Measurements from ENCODE around the gene TRUB2. TPM values are rescaled to one million over a fixed set of nuclear protein-coding genes. Genes with fewer than 3 reads are reported as not detected.

The TRUB2 gene
- total and polyA plus RNA-seq, 2 of the 13 experiments (the other 11 are each of a cell fraction or from before 2014, with no cell fraction given): 22.3 to 41.2 TPM

DNA sequence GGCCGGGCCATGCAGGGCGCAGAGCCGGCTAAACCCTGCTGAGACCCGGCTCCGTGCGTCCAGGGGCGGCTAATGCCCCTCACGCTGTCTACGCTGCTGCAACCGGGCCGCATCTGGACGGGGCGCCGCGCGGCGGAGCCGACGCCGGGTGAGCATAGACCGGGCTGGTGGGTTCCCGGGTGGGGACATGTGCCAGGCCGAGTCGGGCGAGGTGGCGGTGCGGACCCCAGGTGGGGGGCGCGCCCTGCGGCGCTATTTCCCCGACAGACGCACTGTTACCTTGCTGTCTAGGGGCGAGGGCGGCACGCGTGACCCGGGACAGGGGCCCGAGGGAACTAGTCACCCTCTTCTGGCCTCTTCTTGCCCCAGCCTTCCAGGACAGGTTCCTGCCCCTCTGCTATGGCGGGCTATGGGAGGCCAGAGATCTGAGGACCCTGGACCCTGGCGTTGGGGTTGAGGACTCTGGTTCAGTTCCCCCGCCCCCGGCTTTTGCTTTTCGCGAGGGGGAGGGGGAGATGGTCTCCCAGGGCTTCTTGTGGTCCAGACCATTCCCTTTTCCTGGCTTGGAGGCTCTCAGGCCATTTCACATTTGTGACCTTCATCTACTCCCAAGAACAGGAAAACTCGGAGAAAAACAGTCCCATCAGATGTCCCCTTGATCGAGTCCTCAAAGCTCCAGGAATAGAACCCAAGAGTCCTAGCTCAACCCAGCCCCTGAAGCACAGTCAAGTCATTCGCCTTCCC lies 18.6 kb upstream of the TRUB2 start (continued):
- TF ChIP-seq ZNF513 (CRISPR knock-in tag; conservative IDR thresholded peaks at IDR 0.05): no peak
- TF ChIP-seq, protein P1, sequence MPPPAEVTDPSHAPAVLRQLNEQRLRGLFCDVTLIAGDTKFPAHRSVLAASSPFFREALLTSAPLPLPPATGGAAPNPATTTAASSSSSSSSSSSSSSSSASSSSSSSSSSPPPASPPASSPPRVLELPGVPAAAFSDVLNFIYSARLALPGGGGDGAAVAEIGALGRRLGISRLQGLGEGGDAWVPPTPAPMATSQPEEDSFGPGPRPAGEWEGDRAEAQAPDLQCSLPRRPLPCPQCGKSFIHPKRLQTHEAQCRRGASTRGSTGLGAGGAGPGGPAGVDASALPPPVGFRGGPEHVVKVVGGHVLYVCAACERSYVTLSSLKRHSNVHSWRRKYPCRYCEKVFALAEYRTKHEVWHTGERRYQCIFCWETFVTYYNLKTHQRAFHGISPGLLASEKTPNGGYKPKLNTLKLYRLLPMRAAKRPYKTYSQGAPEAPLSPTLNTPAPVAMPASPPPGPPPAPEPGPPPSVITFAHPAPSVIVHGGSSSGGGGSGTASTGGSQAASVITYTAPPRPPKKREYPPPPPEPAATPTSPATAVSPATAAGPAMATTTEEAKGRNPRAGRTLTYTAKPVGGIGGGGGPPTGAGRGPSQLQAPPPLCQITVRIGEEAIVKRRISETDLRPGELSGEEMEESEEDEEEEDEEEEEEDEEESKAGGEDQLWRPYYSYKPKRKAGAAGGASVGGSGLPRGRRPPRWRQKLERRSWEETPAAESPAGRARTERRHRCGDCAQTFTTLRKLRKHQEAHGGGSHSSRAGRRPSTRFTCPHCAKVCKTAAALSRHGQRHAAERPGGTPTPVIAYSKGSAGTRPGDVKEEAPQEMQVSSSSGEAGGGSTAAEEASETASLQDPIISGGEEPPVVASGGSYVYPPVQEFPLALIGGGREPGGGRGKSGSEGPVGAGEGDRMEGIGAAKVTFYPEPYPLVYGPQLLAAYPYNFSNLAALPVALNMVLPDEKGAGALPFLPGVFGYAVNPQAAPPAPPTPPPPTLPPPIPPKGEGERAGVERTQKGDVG (CRISPR knock-in tag; IDR thresholded peaks at IDR 0.05; ENCODE audit: borderline replicate concordance): no peak
- TF ChIP-seq YY1 (IDR thresholded peaks at IDR 0.05; ENCODE audit: insufficient read depth, insufficient replicate concordance, low read depth, low read length): no peak
- TF ChIP-seq, protein P2, sequence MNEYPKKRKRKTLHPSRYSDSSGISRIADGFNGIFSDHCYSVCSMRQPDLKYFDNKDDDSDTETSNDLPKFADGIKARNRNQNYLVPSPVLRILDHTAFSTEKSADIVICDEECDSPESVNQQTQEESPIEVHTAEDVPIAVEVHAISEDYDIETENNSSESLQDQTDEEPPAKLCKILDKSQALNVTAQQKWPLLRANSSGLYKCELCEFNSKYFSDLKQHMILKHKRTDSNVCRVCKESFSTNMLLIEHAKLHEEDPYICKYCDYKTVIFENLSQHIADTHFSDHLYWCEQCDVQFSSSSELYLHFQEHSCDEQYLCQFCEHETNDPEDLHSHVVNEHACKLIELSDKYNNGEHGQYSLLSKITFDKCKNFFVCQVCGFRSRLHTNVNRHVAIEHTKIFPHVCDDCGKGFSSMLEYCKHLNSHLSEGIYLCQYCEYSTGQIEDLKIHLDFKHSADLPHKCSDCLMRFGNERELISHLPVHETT (CRISPR knock-in tag; conservative IDR thresholded peaks at IDR 0.05): no peak
- no peak for TF ChIP-seq ZNF382 (CRISPR knock-in tag; IDR thresholded peaks at IDR 0.05; ENCODE audit: borderline replicate concordance)
- no peak; the same call in 1 of the 2 replicates for TF ChIP-seq KDM3A (CRISPR knock-in tag; IDR thresholded peaks at IDR 0.05; ENCODE audit: low read depth)
- TF ChIP-seq TEAD2 (CRISPR knock-in tag; IDR thresholded peaks at IDR 0.05): no peak
- TF ChIP-seq, protein P3, sequence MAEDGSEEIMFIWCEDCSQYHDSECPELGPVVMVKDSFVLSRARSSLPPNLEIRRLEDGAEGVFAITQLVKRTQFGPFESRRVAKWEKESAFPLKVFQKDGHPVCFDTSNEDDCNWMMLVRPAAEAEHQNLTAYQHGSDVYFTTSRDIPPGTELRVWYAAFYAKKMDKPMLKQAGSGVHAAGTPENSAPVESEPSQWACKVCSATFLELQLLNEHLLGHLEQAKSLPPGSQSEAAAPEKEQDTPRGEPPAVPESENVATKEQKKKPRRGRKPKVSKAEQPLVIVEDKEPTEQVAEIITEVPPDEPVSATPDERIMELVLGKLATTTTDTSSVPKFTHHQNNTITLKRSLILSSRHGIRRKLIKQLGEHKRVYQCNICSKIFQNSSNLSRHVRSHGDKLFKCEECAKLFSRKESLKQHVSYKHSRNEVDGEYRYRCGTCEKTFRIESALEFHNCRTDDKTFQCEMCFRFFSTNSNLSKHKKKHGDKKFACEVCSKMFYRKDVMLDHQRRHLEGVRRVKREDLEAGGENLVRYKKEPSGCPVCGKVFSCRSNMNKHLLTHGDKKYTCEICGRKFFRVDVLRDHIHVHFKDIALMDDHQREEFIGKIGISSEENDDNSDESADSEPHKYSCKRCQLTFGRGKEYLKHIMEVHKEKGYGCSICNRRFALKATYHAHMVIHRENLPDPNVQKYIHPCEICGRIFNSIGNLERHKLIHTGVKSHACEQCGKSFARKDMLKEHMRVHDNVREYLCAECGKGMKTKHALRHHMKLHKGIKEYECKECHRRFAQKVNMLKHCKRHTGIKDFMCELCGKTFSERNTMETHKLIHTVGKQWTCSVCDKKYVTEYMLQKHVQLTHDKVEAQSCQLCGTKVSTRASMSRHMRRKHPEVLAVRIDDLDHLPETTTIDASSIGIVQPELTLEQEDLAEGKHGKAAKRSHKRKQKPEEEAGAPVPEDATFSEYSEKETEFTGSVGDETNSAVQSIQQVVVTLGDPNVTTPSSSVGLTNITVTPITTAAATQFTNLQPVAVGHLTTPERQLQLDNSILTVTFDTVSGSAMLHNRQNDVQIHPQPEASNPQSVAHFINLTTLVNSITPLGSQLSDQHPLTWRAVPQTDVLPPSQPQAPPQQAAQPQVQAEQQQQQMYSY (CRISPR knock-in tag; IDR thresholded peaks at IDR 0.05): no peak
- TF ChIP-seq ZBTB7A (CRISPR knock-in tag; IDR thresholded peaks at IDR 0.05): no peak
- TF ChIP-seq, protein P4, sequence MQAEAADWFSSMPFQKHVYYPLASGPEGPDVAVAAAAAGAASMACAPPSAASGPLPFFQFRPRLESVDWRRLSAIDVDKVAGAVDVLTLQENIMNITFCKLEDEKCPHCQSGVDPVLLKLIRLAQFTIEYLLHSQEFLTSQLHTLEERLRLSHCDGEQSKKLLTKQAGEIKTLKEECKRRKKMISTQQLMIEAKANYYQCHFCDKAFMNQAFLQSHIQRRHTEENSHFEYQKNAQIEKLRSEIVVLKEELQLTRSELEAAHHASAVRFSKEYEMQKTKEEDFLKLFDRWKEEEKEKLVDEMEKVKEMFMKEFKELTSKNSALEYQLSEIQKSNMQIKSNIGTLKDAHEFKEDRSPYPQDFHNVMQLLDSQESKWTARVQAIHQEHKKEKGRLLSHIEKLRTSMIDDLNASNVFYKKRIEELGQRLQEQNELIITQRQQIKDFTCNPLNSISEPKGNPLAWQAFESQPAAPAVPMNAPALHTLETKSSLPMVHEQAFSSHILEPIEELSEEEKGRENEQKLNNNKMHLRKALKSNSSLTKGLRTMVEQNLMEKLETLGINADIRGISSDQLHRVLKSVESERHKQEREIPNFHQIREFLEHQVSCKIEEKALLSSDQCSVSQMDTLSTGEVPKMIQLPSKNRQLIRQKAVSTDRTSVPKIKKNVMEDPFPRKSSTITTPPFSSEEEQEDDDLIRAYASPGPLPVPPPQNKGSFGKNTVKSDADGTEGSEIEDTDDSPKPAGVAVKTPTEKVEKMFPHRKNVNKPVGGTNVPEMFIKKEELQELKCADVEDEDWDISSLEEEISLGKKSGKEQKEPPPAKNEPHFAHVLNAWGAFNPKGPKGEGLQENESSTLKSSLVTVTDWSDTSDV (CRISPR knock-in tag; IDR thresholded peaks at IDR 0.05): no peak
- TF ChIP-seq, protein P5, sequence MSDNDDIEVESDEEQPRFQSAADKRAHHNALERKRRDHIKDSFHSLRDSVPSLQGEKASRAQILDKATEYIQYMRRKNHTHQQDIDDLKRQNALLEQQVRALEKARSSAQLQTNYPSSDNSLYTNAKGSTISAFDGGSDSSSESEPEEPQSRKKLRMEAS (IDR thresholded peaks at IDR 0.05): 0 out of 2 replicates have a peak, but pooled peaks have one; percentile 12
- TF ChIP-seq KMT2A (CRISPR knock-in tag; IDR thresholded peaks at IDR 0.05): no peak
